Calu3 (cell line): ENCODE data around the gene TMPRSS13. TPM values are rescaled to one million over a fixed set of nuclear protein-coding genes. Genes with fewer than 3 reads are reported as not detected.

Experiments used
- BruUV-seq: library from RNA; stranded (reverse); fragments of 400-500 nt; replicated peaks from 2 replicates; lab custom pipeline; 2021; lab: Mats Ljungman, UMichigan
- CTCF ChIA-PET: fragments of 300-600 bp; sonication (Branson Sonifier 250); formaldehyde crosslinking; loops from one replicate; lab custom pipeline; 2022; ENCODE audit warnings: antibody characterized with exemption; lab: Charles Lee
- DNase-seq: peaks from one replicate; pipeline ENCODE4 v3.0.0; 2022
- H3K27ac Mint-ChIP-seq: one replicate; pipeline ENCODE4 v1.8.0; 2022; ENCODE audit warnings: mixed read lengths; ENCODE audit not compliant: unreplicated experiment
- H3K27me3 Mint-ChIP-seq: one replicate; pipeline ENCODE4 v1.8.0; 2022; ENCODE audit warnings: mixed read lengths; ENCODE audit not compliant: unreplicated experiment
- H3K36me3 Mint-ChIP-seq: one replicate; pipeline ENCODE4 v1.8.0; 2022; ENCODE audit warnings: mild to moderate bottlenecking, moderate library complexity, mixed read lengths; ENCODE audit not compliant: insufficient read depth, unreplicated experiment
- H3K4me1 Mint-ChIP-seq: one replicate; pipeline ENCODE4 v1.8.0; 2022; ENCODE audit warnings: mild to moderate bottlenecking, low read depth, mixed read lengths; ENCODE audit not compliant: unreplicated experiment
- H3K4me3 Mint-ChIP-seq: one replicate; pipeline ENCODE4 v1.8.0; 2022; ENCODE audit warnings: mild to moderate bottlenecking, low read depth, moderate library complexity, mixed read lengths; ENCODE audit not compliant: unreplicated experiment
- H3K9me3 Mint-ChIP-seq: one replicate; pipeline ENCODE4 v1.8.0; 2022; ENCODE audit warnings: low read depth, mixed read lengths; ENCODE audit not compliant: unreplicated experiment
- CTCF ChIP-seq: fragments of 200-600 bp; IDR thresholded peaks from one replicate; pipeline ENCODE4 v1.8.0; 2022; ENCODE audit warnings: antibody characterized with exemption; ENCODE audit not compliant: unreplicated experiment
- intact Hi-C: fragments of 100-400 bp; cut with micrococcal nuclease; formaldehyde crosslinking; loops from one replicate; pipeline ENCODE4 v1.10.0; 2022; ENCODE audit not compliant: unreplicated experiment
- total RNA-seq: library from RNA; stranded (reverse); gene quantifications from 2 replicates; pipeline ENCODE4 v1.2.3, GENCODE V29; 2022

The TMPRSS13 gene
- total RNA-seq, 1 experiment from 2014 or later: 2.3 TPM

GRCh38 chr11:117851106-117851505 lies 78.1 kb downstream of the TMPRSS13 start:
- TF ChIP-seq CTCF: no peak
- Mint-ChIP-seq H3K4me3 (no peak overlapping the region), H3K27ac (no peak overlapping the region), H3K27me3 (peaks cover 53% of the 10 kb centered on the region), H3K4me1 (no peaks in the 10 kb centered on the region), H3K9me3 (peaks cover 7% of the 10 kb centered on the region), H3K36me3 (no peaks in the 10 kb centered on the region)
- BruUV-seq: no TSS peak
- CTCF ChIA-PET: no interaction called here
- intact Hi-C loops: no loop called here
- DNase-seq: no peak

Other genes starting within 250 kb of the TMPRSS13 start
- 0.07 and 0.27 TPM in 2 replicates for gene DSCAML1, start 132.2 kb downstream of the TMPRSS13 start, total RNA-seq
- gene FXYD2, start 104.7 kb downstream of the TMPRSS13 start, total RNA-seq: 7.9 and 9.0 TPM in 2 replicates
- gene FXYD6, start 52.7 kb downstream of the TMPRSS13 start, total RNA-seq: 0.61 and 0.78 TPM in 2 replicates
- 0.05 and 0.76 TPM in 2 replicates for gene IL10RA, start 57.0 kb upstream of the TMPRSS13 start, total RNA-seq
- gene TMPRSS4, start 147.7 kb upstream of the TMPRSS13 start, total RNA-seq: 99.9 and 132 TPM in 2 replicates
- not detected in 2 replicates for gene SMIM35, start 157.6 kb upstream of the TMPRSS13 start, total RNA-seq
- gene SCN4B, start 223.4 kb upstream of the TMPRSS13 start, total RNA-seq: not detected in 2 replicates
- not detected in 2 replicates for gene SCN2B, start 247.2 kb upstream of the TMPRSS13 start, total RNA-seq